GM12878 (cell line): ENCODE measurements around the gene PITPNC1. TPM values are rescaled to one million over a fixed set of nuclear protein-coding genes. Genes with fewer than 3 reads are reported as not detected.
A peak's percentile ranks its signal among the peaks of the same experiment; 100 is the strongest.

Source experiments
- ATAC-seq: fragments of 200-7000 bp; cut with Tn5 transposase; 3 replicates; pipeline ENCODE4 v1.9.1; 2020; ENCODE audit warnings: mild to moderate bottlenecking, moderate library complexity
- BruUV-seq: library from RNA; stranded (reverse); fragments of 400-500 nt; replicated peaks from 2 replicates; lab custom pipeline; 2021; lab: Mats Ljungman, UMichigan
- CTCF ChIA-PET: fragments of 300-600 bp; sonication (Branson Sonifier 250); formaldehyde crosslinking; extraction: SDS; loops from one replicate; lab custom pipeline; 2021; ENCODE audit warnings: inconsistent platforms; lab: Yijun Ruan, JAX
- POLR2A ChIA-PET: fragments of 350-600 bp; formaldehyde crosslinking; extraction: SDS; loops from one replicate; lab custom pipeline; 2021; ENCODE audit warnings: inconsistent platforms; lab: Charles Lee
- RAD21 ChIA-PET: fragments of 300-600 bp; sonication (Branson Sonifier 250); formaldehyde crosslinking; loops from one replicate; lab custom pipeline; 2023; ENCODE audit warnings: antibody characterized with exemption; ENCODE audit not compliant: unreplicated experiment; lab: Charles Lee
- SMC1A ChIA-PET: fragments of 300-600 bp; sonication (Branson Sonifier 250); formaldehyde crosslinking; loops from one replicate; lab custom pipeline; 2023; ENCODE audit not compliant: unreplicated experiment, uncharacterized antibody; lab: Charles Lee
- DNase-seq: peaks from one replicate; pipeline ENCODE4 v3.0.0-alpha.2; 2011; ENCODE audit warnings: low read depth, low spot score
- FAIRE-seq: peaks from 3 replicates; lab custom pipeline; 2011; peaks lifted over from hg19 to GRCh38; lab: Jason Lieb, UNC
- H2AFZ ChIP-seq: 2 replicates; pipeline ENCODE4 v1.6.0; 2011; ENCODE audit warnings: low read depth, low read length, control low read depth; ENCODE audit not compliant: control insufficient read depth
- H3K27ac ChIP-seq: 2 replicates; pipeline ENCODE4 v1.5.1; 2011; ENCODE audit warnings: control low read depth; ENCODE audit not compliant: control insufficient read depth, insufficient read depth
- H3K27me3 ChIP-seq, 2 experiments: replicated peaks in 1 of 2; 2 replicates each; pipeline versions ENCODE4 v1.6.0 to v1.6.1; 2011; ENCODE audit warnings: low read length in 1 of 2; ENCODE audit not compliant: control insufficient read depth in 2 of 2, insufficient read depth in 2 of 2
- H3K36me3 ChIP-seq, 2 experiments: 2 replicates each; pipeline ENCODE4 v1.5.1; 2011; ENCODE audit warnings: low read length in 1 of 2; ENCODE audit not compliant: control insufficient read depth in 2 of 2, insufficient read depth in 2 of 2
- H3K4me1 ChIP-seq: 2 replicates; pipeline ENCODE4 v1.6.1; 2011; ENCODE audit warnings: mild to moderate bottlenecking, low read length, moderate library complexity, mixed read lengths; ENCODE audit not compliant: control insufficient read depth, insufficient read depth
- H3K4me2 ChIP-seq: 2 replicates; pipeline ENCODE4 v1.6.0; 2011; ENCODE audit warnings: control low read depth; ENCODE audit not compliant: control insufficient read depth, insufficient read depth
- H3K4me3 ChIP-seq: fragments of 200-600 bp; sonication (generic); 2 replicates; pipeline ENCODE4 v1.5.1; 2016
- H3K79me2 ChIP-seq: 2 replicates; pipeline ENCODE4 v1.6.0; 2011; ENCODE audit warnings: low read length; ENCODE audit not compliant: control insufficient read depth, insufficient read depth
- H3K9ac ChIP-seq: 2 replicates; pipeline ENCODE4 v1.8.0; 2011; ENCODE audit warnings: low read length, control low read depth, mixed read lengths; ENCODE audit not compliant: control insufficient read depth, insufficient read depth
- H3K9me3 ChIP-seq: replicated peaks from 3 replicates; pipeline ENCODE4 v1.5.1; 2011; ENCODE audit warnings: mild to moderate bottlenecking, low read length; ENCODE audit not compliant: control insufficient read depth, insufficient read depth
- H4K20me1 ChIP-seq: 2 replicates; pipeline ENCODE4 v1.6.0; 2011; ENCODE audit not compliant: control insufficient read depth, insufficient read depth
- CHD2 ChIP-seq: IDR thresholded peaks from 2 replicates; pipeline ENCODE4 v1.6.1; 2011; ENCODE audit warnings: low read depth, low read length, improper control_type of control experiment, borderline replicate concordance
- FOS ChIP-seq: IDR thresholded peaks from 3 replicates; pipeline ENCODE4 v1.6.1; 2011; ENCODE audit warnings: borderline replicate concordance; ENCODE audit not compliant: insufficient read length; ENCODE audit errors: extremely low read depth
- IKZF2 ChIP-seq, 2 experiments: fragments of 450-650 bp; IDR thresholded peaks; 2 replicates each; pipeline ENCODE4 v1.6.1; 2017; ENCODE audit warnings: mild to moderate bottlenecking in 2 of 2, moderate library complexity in 2 of 2
- JUND ChIP-seq: IDR thresholded peaks from 2 replicates; pipeline ENCODE4 v1.6.1; 2012; ENCODE audit warnings: low read depth, mild to moderate bottlenecking, low read length, improper control_type of control experiment, moderate library complexity
- RB1 ChIP-seq: fragments of 450-650 bp; formaldehyde crosslinking; IDR thresholded peaks from 2 replicates; pipeline ENCODE4 v1.6.1; 2017; ENCODE audit warnings: mild to moderate bottlenecking, borderline replicate concordance
- SMC3 ChIP-seq: IDR thresholded peaks from 2 replicates; pipeline ENCODE4 v1.6.1; 2011; ENCODE audit warnings: low read length, improper control_type of control experiment, borderline replicate concordance
- USF2 ChIP-seq: IDR thresholded peaks from 2 replicates; pipeline ENCODE4 v1.6.1; 2011; ENCODE audit warnings: low read depth, low read length, improper control_type of control experiment, borderline replicate concordance
- ZBED1 ChIP-seq: IDR thresholded peaks from 2 replicates; pipeline ENCODE4 v1.6.1; 2016; ENCODE audit warnings: borderline replicate concordance
- ZNF384 ChIP-seq: IDR thresholded peaks from 2 replicates; pipeline ENCODE4 v1.6.1; 2012; ENCODE audit warnings: low read depth, mild to moderate bottlenecking, low read length, improper control_type of control experiment, borderline replicate concordance
- ZNF687 ChIP-seq: fragments of 450-650 bp; IDR thresholded peaks from 2 replicates; pipeline ENCODE4 v1.6.1; 2017; ENCODE audit warnings: mild to moderate bottlenecking, moderate library complexity
- WGBS: methylation state at CpG from one replicate; pipeline ENCODE4 v1.1.6; 2016; ENCODE audit warnings: low lambda C conversion rate; ENCODE audit not compliant: insufficient replicate concordance, insufficient coverage; ENCODE audit errors: missing lambda C conversion rate; 5-methylcytosine and 5-hydroxymethylcytosine counted together
- in situ Hi-C: fragments of 300-500 bp; cut with MboI; formaldehyde crosslinking; loops from 9 replicates; pipeline ENCODE4 v1.14.3; 2018; ENCODE audit warnings: mixed read lengths
- intact Hi-C: fragments of 100-400 bp; cut with micrococcal nuclease; formaldehyde crosslinking; loops from one replicate; pipeline ENCODE4 v1.14.2; 2022; ENCODE audit not compliant: unreplicated experiment
- polyA plus RNA-seq, 11 experiments: library from polyadenylated mRNA; depleted of rRNA in 4 of 11; unstranded in 6 of 11; stranded (reverse) in 5 of 11; fragments of >200 nt; fragmentation: Nextera tagmentation in 4 of 11; fragmentation: Illumina TruSeq in 1 of 11; extraction: Ambion mirVana in 4 of 11; extraction: Trizol in 1 of 11; gene quantifications; 1 replicate in 1 of 11; 2 replicates in 10 of 11; pipeline versions ENCODE4 v1.2.1 to v1.2.3, GENCODE V29; 2011 to 2016; ENCODE audit warnings: inconsistent platforms in 2 of 11, missing spikeins in 2 of 11, low read depth in 1 of 11
- total RNA-seq, 4 experiments: library from RNA; depleted of rRNA in 3 of 4; stranded (reverse); fragments of >200 nt in 3 of 4; fragmentation: Illumina TruSeq in 1 of 4; extraction: Trizol in 1 of 4; gene quantifications; 2 replicates each; pipeline versions ENCODE4 v1.2.1 to v1.2.3, GENCODE V29; 2013 to 2021
- TF ChIP-seq, protein P1 (sequence below): fragments of 450-650 bp; IDR thresholded peaks from 2 replicates; pipeline ENCODE4 v1.6.1; 2018; ENCODE audit warnings: mild to moderate bottlenecking, low read depth, moderate library complexity; ENCODE audit not compliant: partially characterized antibody

Gene PITPNC1
- total and polyA plus RNA-seq, 10 of the 15 experiments (the other 5 are each of a cell fraction or from before 2014, with no cell fraction given): 12.2 to 62.4 (median 47.3) TPM

- TF ChIP-seq ZNF687 (0 out of 2 replicates have a peak, but pooled peaks have one; percentile 24), ZNF384 (0 out of 2 replicates have a peak, but pooled peaks have one; percentile 40), ZBED1 (0 out of 2 replicates have a peak, but pooled peaks have one; percentile 42)
Measured at GRCh38 chr17:67655478-67656148, 278.5 kb downstream of the PITPNC1 start (continued).

- peak; percentile 31 for FAIRE-seq
- Histone ChIP-seq H3K36me3 (peaks cover 8% of the 10 kb centered on the region in 2 experiments; a peak in 3 of 4 replicates), H2AFZ (no peak overlapping the region), H3K9ac (0 out of 2 replicates have a peak overlapping the region, but pooled peaks have one; percentile 15), H3K27ac (peak overlapping the region; percentile 88), H3K27me3 (no peaks in the 10 kb centered on the region), H3K4me2 (peak overlapping the region; percentile 40), H3K4me3 (no peak overlapping the region), H4K20me1 (no peaks in the 10 kb centered on the region), H3K9me3 (peaks cover 18% of the 10 kb centered on the region), H3K4me1 (peaks cover 42% of the 10 kb centered on the region), H3K79me2 (no peaks in the 10 kb centered on the region; the same call in 1 of the 2 replicates)
- ATAC-seq: peak; percentile 86
- ChIA-PET SMC1A (interaction anchor here (0.7 to 5.3 kb wide), 13 partner anchors 8 to 281 kb away, joined by 3 to 55 read pairs (median 8); no protein-coding TSS in a partner anchor), RAD21 (interaction anchor here (0.7 to 4.3 kb wide), 8 partner anchors 9 to 431 kb away, joined by 3 to 58 read pairs (median 3); partner anchors contain the start of gene PITPNC1), CTCF (interaction anchor here (0.7 to 3.3 kb wide), 8 partner anchors 10 to 180 kb away, joined by 3 to 24 read pairs (median 4); no protein-coding TSS in a partner anchor), POLR2A (interaction anchor here (0.8 to 4.1 kb wide), 4 partner anchors 9 to 88 kb away, joined by 3 to 47 read pairs (median 10); no protein-coding TSS in a partner anchor)
- in situ Hi-C loops (no loop called here), intact Hi-C loops (loop anchor here (1.0 to 10.0 kb wide), 3 partner anchors 9 to 158 kb away; no protein-coding TSS in a partner anchor)
- peak; percentile 51 for DNase-seq
- no TSS peak for BruUV-seq
- WGBS: under 1% methylated on average over 8 of the region's 8 CpGs
- TF ChIP-seq, protein P1, sequence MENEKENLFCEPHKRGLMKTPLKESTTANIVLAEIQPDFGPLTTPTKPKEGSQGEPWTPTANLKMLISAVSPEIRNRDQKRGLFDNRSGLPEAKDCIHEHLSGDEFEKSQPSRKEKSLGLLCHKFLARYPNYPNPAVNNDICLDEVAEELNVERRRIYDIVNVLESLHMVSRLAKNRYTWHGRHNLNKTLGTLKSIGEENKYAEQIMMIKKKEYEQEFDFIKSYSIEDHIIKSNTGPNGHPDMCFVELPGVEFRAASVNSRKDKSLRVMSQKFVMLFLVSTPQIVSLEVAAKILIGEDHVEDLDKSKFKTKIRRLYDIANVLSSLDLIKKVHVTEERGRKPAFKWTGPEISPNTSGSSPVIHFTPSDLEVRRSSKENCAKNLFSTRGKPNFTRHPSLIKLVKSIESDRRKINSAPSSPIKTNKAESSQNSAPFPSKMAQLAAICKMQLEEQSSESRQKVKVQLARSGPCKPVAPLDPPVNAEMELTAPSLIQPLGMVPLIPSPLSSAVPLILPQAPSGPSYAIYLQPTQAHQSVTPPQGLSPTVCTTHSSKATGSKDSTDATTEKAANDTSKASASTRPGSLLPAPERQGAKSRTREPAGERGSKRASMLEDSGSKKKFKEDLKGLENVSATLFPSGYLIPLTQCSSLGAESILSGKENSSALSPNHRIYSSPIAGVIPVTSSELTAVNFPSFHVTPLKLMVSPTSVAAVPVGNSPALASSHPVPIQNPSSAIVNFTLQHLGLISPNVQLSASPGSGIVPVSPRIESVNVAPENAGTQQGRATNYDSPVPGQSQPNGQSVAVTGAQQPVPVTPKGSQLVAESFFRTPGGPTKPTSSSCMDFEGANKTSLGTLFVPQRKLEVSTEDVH: peak; percentile 15
- TF ChIP-seq IKZF2 (IDR thresholded peaks at IDR 0.05) (peak; percentile 69; a peak in 2 of 4 replicates), JUND (no peak), USF2 (no peak), RB1 (no peak), FOS (no peak), CHD2 (peak; percentile 52; the same call in 1 of the 2 replicates), SMC3 (no peak; the same call in 1 of the 2 replicates)
Measured at GRCh38 chr17:67656494-67657203, 279.6 kb downstream of the PITPNC1 start.
